K562 (cell line): ENCODE results near the gene CGGBP1.

ENCODE experiments used
- E2F4 ChIP-seq: sonication (generic); formaldehyde crosslinking; IDR thresholded peaks from 2 replicates; pipeline ENCODE4 v1.8.0; 2022; ENCODE audit warnings: mild to moderate bottlenecking, low read depth, missing genetic modification reagents
- MAZ ChIP-seq, 2 experiments: fragments of 450-650 bp in 1 of 2; sonication (generic) in 1 of 2; formaldehyde crosslinking; IDR thresholded peaks in 1 of 2; conservative IDR thresholded peaks in 1 of 2; 2 replicates each; pipeline versions ENCODE4 v1.4.0 to v1.5.0; 2020; ENCODE audit warnings: mild to moderate bottlenecking in 1 of 2, missing genetic modification reagents in 1 of 2
- PATZ1 ChIP-seq: fragments of 250-450 bp; sonication (Bioruptor Pico); IDR thresholded peaks from 2 replicates; pipeline ENCODE4 v1.5.0; 2020; ENCODE audit warnings: mild to moderate bottlenecking, borderline replicate concordance
- RFX5 ChIP-seq: IDR thresholded peaks from 2 replicates; pipeline ENCODE4 v1.6.1; 2011; ENCODE audit warnings: low read depth, mild to moderate bottlenecking, improper control_type of control experiment, low read length
- SAP30 ChIP-seq: fragments of 200-600 bp; sonication (generic); IDR thresholded peaks from 2 replicates; pipeline ENCODE4 v1.6.1; 2012; ENCODE audit warnings: borderline replicate concordance, low read depth, mild to moderate bottlenecking, moderate library complexity, low read length, control low read depth, inconsistent platforms; ENCODE audit not compliant: insufficient read depth, poor library complexity, severe bottlenecking
- ZFX ChIP-seq: sonication (generic); formaldehyde crosslinking; IDR thresholded peaks from 2 replicates; pipeline ENCODE4 v1.8.0; 2022; ENCODE audit warnings: mild to moderate bottlenecking, missing genetic modification reagents, moderate library complexity

GRCh38 chr3:88038566-88038965 lies 20.2 kb downstream of the CGGBP1 start:
- TF ChIP-seq ZFX (CRISPR knock-in tag) (no peak), RFX5 (no peak), PATZ1 (CRISPR knock-in tag) (no peak), MAZ (CRISPR knock-in tag; conservative IDR thresholded peaks at IDR 0.05 in 1 of 2, IDR thresholded peaks at IDR 0.05 in 1 of 2) (no peak), E2F4 (CRISPR knock-in tag) (no peak), SAP30 (no peak)
